Measurements from ENCODE around the gene C1orf226.

DNA sequence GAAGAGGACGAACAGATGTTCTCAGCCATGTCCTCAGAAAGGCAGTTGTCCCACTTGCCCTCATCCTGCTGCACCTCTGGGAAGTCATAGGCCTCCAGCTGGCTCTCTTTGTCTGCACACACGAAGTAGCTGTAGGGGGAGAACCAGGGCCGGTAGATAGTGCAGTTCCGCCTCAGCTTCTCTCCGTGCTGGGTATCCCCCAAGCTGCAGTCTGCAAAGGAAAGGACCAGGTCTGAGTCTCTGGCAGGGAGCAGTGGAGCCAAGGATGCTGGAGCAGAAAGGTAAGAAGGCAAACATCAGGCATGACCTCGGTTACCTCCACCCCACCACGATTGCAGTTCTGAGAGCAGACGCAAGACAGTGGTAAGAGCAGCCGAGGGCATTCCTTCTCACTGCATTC lies 7.1 kb upstream of the C1orf226 start:
- TF ChIP-seq EZH2 (IDR thresholded peaks at IDR 0.05; ENCODE audit: insufficient read depth, poor library complexity, severe bottlenecking) (no peak), EZH2phosphoT487 (IDR thresholded peaks at IDR 0.05; ENCODE audit: insufficient read depth, low read depth) (no peak)

All from GM23248 (cell line).